Ramos (cell line): ENCODE measurements around the gene C10orf143.
"Not testable (repeated sequence)": the region's sequence is repeated elsewhere in the genome, so short reads cannot be mapped to it uniquely, and the experiment has no call there.

Experiments used
- in situ Hi-C: fragments of 300-500 bp; cut with MboI; formaldehyde crosslinking; loops from one replicate; pipeline ENCODE4 v1.14.3; 2022; ENCODE audit warnings: low sequenced_read_pairs; ENCODE audit not compliant: unreplicated experiment

C10orf143 gene

DNA sequence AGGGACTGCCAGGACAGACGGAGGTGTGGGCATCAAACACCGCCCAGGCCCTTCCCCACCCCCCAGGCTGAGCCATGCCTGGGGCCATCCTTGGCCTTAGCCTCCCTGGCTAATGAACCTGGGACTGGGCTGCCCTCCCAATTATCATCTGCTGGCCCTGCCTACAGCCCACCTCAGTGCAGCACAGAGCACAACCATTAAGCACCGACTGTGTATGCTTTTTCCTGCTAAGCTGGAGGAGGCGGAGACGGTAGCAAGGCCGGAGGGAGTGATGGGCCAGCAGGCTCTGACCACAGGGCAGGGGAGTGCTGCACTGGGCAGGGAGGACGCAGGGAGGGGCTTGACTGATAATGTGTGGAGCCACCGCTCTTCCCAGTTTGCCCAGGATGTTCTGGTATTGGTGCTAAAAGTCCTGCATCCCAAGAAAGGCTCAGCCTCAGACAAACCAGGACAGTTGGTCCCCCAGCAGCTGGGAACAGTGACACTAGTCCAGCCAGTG lies 72.0 kb downstream of the C10orf143 start:
- in situ Hi-C loops, result no loop called here

DNA sequence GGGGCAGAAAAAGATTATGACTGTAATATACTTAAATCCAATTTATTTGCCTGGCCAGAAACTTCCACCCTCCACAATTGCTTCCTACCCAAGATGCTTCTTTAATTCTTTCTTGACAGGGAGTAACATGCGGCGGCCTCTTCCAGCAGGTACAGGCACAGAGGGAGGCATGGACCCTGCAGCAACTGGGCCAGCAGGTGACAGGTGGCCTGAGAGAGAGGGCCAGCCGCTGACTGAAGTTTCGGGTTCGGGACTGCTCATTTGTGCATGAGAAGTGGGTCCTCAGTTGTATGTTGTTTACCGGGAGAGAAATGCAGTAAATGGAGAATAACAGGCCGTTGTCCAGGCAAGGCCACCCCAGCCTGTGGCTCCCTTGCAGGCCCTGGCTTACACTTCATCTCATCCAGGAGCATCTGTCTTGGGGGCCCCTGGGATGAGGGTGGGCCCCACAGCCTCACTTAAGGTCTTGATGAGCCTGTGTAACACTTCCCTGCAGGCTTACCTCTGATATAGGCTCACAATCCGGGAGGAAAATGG lies 72.5 kb downstream of the C10orf143 start:
- in situ Hi-C loops, result no loop called here

- in situ Hi-C loops, result no loop called here
Measured at GRCh38 chr10:130037169-130037661, 73.4 kb downstream of the C10orf143 start.

GRCh38 chr10:130036296-130037065 lies 74.1 kb downstream of the C10orf143 start:
- in situ Hi-C loops, result no loop called here

DNA sequence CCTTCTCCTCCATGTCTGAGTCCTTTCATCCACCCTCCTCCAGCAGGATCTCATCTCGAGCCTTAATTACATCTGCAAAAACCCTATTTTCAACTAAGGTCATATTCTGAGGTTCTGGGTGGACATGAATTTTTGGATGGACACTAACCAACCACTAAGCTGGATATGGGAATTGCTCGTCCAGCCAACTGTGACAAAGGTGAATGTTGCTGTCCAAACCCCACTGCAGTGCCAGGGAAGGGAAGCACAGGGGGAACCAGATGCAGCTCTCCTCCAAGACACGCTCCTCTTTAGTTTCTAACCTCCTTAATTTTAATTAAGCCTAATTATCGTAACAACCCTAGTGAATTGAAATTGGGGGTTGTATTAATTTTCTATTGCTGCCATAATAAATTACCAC lies 81.4 kb downstream of the C10orf143 start:
- in situ Hi-C loops, result no loop called here

DNA sequence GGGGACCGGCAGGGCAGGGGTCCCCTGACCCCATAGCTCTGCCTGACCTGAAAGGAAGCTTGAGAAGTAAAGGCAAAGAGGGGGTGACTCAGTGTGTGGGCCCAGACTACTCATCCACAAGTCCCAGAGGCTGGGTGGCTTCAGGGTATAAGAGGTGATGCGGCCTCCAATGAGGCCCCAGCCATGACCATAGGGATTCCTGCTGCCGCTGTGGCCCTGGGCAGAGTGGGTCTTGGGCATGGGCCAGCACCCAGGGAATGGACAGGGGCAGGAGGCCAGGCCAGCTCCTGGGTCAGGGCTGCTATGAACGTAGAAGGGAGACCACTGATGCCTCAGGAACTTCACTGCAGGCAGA lies 82.2 kb downstream of the C10orf143 start:
- in situ Hi-C loops, result no loop called here

DNA sequence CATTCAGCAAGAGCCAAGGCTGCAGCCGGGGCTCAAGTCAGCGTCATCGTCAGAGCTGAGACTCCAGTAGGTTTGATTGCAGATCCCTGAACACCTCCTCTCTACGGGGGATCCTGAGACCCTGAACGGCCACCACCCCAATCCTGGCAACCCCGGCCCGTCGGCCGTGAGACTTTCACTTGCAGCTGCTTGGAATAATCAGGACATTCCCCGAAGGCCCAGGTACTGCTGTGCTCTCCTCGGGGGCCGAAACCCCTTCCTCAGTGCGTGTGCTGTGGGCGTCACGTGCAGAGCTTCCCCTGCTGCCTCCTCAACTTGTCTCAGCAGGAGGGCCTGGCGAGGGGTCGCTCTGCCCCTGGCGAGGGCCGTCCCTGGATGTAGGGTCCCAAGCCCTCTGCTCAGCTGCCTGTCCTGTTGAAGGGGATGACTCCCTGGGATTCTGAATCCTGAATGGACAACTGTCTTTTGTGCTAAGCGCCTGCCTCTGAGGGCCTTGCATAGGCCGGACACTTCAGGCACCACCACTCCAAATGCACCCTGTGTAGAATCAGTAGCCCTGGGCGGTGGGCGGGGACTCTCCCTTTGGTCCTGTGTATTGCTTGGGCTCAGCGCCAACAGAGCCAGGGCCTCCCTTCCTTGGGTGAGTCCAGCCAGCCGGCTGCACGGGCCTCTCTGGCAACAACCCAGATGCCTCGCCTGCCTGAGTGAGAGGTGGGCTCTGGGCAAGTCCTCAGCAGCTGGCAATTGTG lies 82.7 kb downstream of the C10orf143 start:
- in situ Hi-C loops, result no loop called here

DNA sequence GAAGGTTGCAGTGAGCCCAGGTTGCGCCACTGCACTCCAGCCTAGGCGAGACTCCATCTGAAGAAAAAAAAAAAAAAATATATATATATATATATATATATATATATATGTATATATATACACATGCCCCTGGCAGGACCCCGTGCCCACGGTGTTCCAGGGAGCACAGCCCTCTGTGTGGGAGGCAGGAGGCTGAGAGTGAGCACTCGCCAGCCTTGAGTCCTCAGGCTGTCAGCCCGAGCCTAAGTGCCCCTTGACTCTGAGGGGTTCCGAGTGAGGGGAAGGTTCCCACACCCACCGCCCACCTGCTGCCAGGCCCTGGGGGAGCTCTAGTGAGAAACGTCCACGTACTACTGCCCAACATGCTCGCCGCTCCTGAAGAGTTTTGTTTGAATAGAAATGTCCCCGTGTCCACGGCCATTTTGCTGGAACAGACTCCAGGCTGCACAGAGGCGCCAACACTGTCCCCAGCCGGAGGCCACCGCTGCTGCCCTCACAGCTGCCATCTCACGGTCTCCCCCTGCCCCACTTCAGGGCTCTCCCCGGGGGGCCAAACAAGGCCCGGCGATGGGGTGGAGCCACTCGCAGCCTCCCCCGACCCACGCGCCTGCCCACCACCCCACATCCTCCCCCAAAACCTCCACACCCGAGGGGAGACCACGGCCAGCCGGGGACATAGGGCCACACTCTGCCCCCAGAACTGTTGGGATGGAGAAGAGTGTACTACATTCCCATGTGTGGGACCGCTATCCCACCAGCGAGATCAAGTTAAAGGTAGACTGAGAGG lies 83.8 kb downstream of the C10orf143 start:
- in situ Hi-C loops, result no loop called here

GRCh38 chr10:130025811-130026485 lies 84.7 kb downstream of the C10orf143 start:
- in situ Hi-C loops, result no loop called here

- in situ Hi-C loops, result no loop called here
Measured at GRCh38 chr10:130025326-130025725, 85.3 kb downstream of the C10orf143 start.

- in situ Hi-C loops, result no loop called here
Measured at GRCh38 chr10:130024779-130025325, 85.8 kb downstream of the C10orf143 start.

DNA sequence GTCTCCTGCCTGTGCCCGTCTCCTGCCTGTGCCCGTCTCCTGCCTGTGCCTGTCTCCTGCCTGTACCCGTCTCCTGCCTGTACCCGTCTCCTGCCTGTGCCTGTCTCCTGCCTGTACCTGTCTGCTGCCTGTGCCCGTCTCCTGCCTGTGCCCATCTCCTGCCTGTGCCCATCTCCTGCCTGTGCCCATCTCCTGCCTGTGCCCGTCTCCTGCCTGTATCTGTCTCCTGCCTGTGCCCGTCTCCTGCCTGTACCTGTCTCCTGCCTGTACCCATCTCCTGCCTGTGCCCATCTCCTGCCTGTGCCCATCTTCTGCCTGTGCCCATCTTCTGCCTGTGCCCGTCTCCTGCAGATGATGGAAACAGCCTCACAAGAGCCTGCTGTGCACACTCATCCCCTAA lies 86.3 kb downstream of the C10orf143 start:
- in situ Hi-C loops, result not testable (repeated sequence)

DNA sequence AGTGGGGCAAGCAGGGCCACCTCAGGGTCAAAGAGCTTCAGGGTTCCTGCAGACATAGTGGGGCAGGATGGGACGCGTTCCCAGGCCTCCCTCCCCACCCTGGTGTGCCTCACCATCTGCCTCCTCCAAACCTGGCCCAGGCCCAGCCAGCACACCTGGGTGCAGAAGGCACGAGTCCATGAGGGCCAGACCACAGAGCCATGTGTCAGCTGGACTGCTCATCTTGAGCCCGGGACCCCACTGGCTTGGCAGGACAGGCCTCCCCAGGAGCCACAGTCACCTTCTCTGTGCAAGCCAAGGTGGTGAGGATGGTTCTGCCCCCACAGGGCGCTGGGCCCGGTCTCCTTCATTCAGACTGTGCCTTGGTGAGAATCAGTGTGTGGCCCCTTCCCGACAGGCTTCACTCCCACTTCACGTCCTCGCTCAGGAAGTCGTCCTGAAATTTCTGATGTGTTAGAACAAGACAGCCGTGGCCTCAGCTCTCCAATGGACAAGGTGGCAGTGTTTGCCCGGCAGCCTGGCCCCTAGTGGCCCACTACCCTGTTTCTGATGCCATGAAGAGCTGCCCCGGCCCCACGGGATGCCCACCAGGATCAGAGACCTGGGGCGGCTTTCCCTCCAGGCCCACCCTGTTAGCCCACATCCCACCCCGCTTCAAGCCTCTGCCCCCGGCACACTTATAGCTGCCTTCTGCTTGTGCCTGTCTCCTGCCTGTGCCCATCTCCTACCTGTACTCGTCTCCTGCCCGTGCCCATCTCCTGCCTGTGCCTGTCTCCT lies 87.0 kb downstream of the C10orf143 start:
- in situ Hi-C loops, result no loop called here

GRCh38 chr10:130022511-130023299 lies 87.9 kb downstream of the C10orf143 start:
- in situ Hi-C loops, result no loop called here

- in situ Hi-C loops, result no loop called here
Measured at GRCh38 chr10:130022086-130022485, 88.5 kb downstream of the C10orf143 start.

- in situ Hi-C loops, result no loop called here
Measured at GRCh38 chr10:130021383-130021950, 89.2 kb downstream of the C10orf143 start.

DNA sequence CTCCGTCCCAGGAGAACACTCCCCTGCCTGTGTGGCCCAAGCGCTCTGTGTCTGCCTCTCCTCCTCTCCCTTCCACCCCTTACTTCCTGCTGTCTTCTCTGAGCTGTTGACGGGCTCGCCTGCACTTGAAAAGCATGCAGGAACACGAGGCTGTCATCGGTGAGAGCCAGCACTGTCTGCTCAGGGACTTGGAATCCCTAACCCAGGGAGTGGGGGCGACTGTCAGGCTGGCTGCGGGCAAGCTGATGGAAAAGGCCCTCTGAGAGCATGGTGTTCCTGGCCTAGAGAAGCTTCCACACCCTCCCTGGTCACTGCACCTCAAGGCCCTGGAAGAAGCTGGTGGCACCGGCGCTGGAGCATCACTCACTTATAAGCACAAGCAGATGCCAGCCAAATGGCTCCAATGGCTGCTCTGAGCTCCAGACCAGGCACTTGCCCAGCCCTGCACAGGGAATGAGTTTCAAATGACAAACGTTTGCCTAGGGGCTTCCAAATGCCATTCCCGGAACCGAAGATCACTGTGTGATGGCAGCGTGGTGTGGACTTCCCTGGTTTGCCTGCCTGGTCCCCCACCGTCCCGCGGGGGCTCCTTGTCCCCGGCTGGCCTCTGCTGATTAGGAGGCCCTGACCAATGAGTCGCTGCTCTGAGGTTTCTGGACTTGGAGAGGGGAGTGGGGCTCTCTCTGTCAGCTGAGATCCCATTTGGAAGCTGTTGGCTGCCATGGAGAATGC lies 89.8 kb downstream of the C10orf143 start:
- in situ Hi-C loops, result no loop called here
